ACHN (cell line): Measurements from ENCODE around the gene TMEM217.
"Not testable (repeated sequence)": the region's sequence is repeated elsewhere in the genome, so short reads cannot be mapped to it uniquely, and the experiment has no call there.

Experiments
- DNase-seq: peaks from one replicate; pipeline ENCODE4 v3.0.0-alpha.2; 2015
- in situ Hi-C: cut with HindIII; loops from 2 replicates; pipeline ENCODE4 v1.10.0; 2017; ENCODE audit warnings: low sequenced_read_pairs, low pct_ligation_motif_present, low pct_unique_long_range_greater_than_20kb

TMEM217 gene

GRCh38 chr6:37202788-37203491, 55.0 kb downstream of the TMEM217 start:
- DNase-seq: no peak
- in situ Hi-C loops: no loop called here

- no peak for DNase-seq
- in situ Hi-C loops: no loop called here
These were observed 56.2 kb downstream of the TMEM217 start for GRCh38 chr6:37201726-37202125.

- in situ Hi-C loops: no loop called here
- DNase-seq: no peak
These were observed 57.9 kb downstream of the TMEM217 start for GRCh38 chr6:37200085-37200484.

- in situ Hi-C loops, DNase-seq: not testable (repeated sequence)
These were observed 61.5 kb downstream of the TMEM217 start for GRCh38 chr6:37196451-37196850.

GRCh38 chr6:37194886-37195285, 63.1 kb downstream of the TMEM217 start:
- in situ Hi-C loops, DNase-seq: not testable (repeated sequence)

- DNase-seq: no peak
- in situ Hi-C loops: no loop called here
These were observed 65.3 kb downstream of the TMEM217 start for GRCh38 chr6:37192666-37193065.

GRCh38 chr6:37190159-37190535, 67.8 kb downstream of the TMEM217 start:
- no peak for DNase-seq
- in situ Hi-C loops: no loop called here

GRCh38 chr6:37188962-37189510, 68.9 kb downstream of the TMEM217 start:
- in situ Hi-C loops: no loop called here
- no peak for DNase-seq

- in situ Hi-C loops: no loop called here
- DNase-seq: no peak
These were observed 70.5 kb downstream of the TMEM217 start for GRCh38 chr6:37187321-37188022.

GRCh38 chr6:37185949-37186720, 71.8 kb downstream of the TMEM217 start:
- DNase-seq, in situ Hi-C loops: not testable (repeated sequence)

- DNase-seq: no peak
These were observed 75.0 kb downstream of the TMEM217 start for GRCh38 chr6:37182736-37183590.

GRCh38 chr6:37180610-37181009, 77.3 kb downstream of the TMEM217 start:
- not testable (repeated sequence) for DNase-seq

More at GRCh38 chr6:37182736-37183590, 75.0 kb downstream of the TMEM217 start:
- in situ Hi-C loops: no loop called here

GRCh38 chr6:37180075-37180474, 77.9 kb downstream of the TMEM217 start:
- DNase-seq: no peak
- in situ Hi-C loops: no loop called here

More at GRCh38 chr6:37180610-37181009, 77.3 kb downstream of the TMEM217 start:
- in situ Hi-C loops: not testable (repeated sequence)

GRCh38 chr6:37177935-37178517, 79.9 kb downstream of the TMEM217 start:
- no peak for DNase-seq
- in situ Hi-C loops: no loop called here

- DNase-seq: no peak
- in situ Hi-C loops: no loop called here
These were observed 80.6 kb downstream of the TMEM217 start for GRCh38 chr6:37177077-37177934.

- in situ Hi-C loops: no loop called here
- no peak for DNase-seq
These were observed 81.5 kb downstream of the TMEM217 start for GRCh38 chr6:37176268-37177076.
